ENCODE measurements around the gene UBE3B. TPM values are rescaled to one million over a fixed set of nuclear protein-coding genes. Genes with fewer than 3 reads are reported as not detected.

Gene UBE3B
- total RNA-seq, 1 experiment from 2014 or later = 48.0 TPM

- H3K4me2 ChIP-seq = no peak overlapping the region
- H3K27me3 ChIP-seq (ENCODE audit: insufficient read depth, low read depth) = no peaks in the 10 kb centered on the region
- TF ChIP-seq CTCF (conservative IDR thresholded peaks at IDR 0.05) (no peak), EZH2 (IDR thresholded peaks at IDR 0.05; ENCODE audit: low read depth) (no peak)
- peaks cover 14% of the 10 kb centered on the region for H3K4me1 ChIP-seq (replicated peaks; ENCODE audit: insufficient read depth)
- POLR2A ChIA-PET (ENCODE audit: unreplicated experiment) = interaction anchor here (0.7 kb wide), 1 partner anchor 10 kb away, joined by 14 read pairs; no protein-coding TSS in a partner anchor
- H3F3A ChIP-seq (ENCODE audit: insufficient read depth, low read depth) = peaks cover 6% of the 10 kb centered on the region; the same call in 1 of the 2 replicates
- H4K20me1 ChIP-seq (ENCODE audit: insufficient read depth) = no peaks in the 10 kb centered on the region
- no peaks in the 10 kb centered on the region for H3K9me2 ChIP-seq (ENCODE audit: insufficient read depth)
- no peaks in the 10 kb centered on the region for H3K9me3 ChIP-seq (ENCODE audit: insufficient read depth, low read depth)
- intact Hi-C loops (cut with micrococcal nuclease; ENCODE audit: unreplicated experiment) = no loop called here
- no peak overlapping the region for H2AFZ ChIP-seq
- no peak for DNase-seq
- no TSS peak for BruUV-seq (replicated peaks)
- CTCF ChIA-PET = interaction anchor here (0.7 kb wide), 1 partner anchor 93 kb away, joined by 17 read pairs; no protein-coding TSS in a partner anchor
- no peaks in the 10 kb centered on the region for H3K36me3 ChIP-seq (ENCODE audit: low read depth)
- no peaks in the 10 kb centered on the region for H3K79me2 ChIP-seq (ENCODE audit: low read depth)
- H3K4me3 ChIP-seq = no peak overlapping the region
- no peak overlapping the region for H3K27ac ChIP-seq
Observed at GRCh38 chr12:109550281-109550680, 72.8 kb downstream of the UBE3B start.

GRCh38 chr12:109551108-109551507 is 73.7 kb downstream of the UBE3B start:
- POLR2A ChIA-PET (ENCODE audit: unreplicated experiment) = no interaction called here

GRCh38 chr12:109552971-109553370 is 75.5 kb downstream of the UBE3B start:
- Histone ChIP-seq H3K27ac (no peak overlapping the region), H3F3A (ENCODE audit: insufficient read depth, low read depth) (no peaks in the 10 kb centered on the region), H3K4me1 (replicated peaks; ENCODE audit: insufficient read depth) (0 out of 2 replicates have a peak, but pooled peaks cover 7% of the 10 kb centered on the region), H3K9me2 (ENCODE audit: insufficient read depth) (no peaks in the 10 kb centered on the region), H3K36me3 (ENCODE audit: low read depth) (no peaks in the 10 kb centered on the region), H3K79me2 (ENCODE audit: low read depth) (no peaks in the 10 kb centered on the region), H3K9me3 (ENCODE audit: insufficient read depth, low read depth) (no peaks in the 10 kb centered on the region), H4K20me1 (ENCODE audit: insufficient read depth) (no peaks in the 10 kb centered on the region), H3K4me3 (no peak overlapping the region), H3K4me2 (no peak overlapping the region), H2AFZ (no peak overlapping the region), H3K27me3 (ENCODE audit: insufficient read depth, low read depth) (no peaks in the 10 kb centered on the region)
- BruUV-seq (replicated peaks) = no TSS peak
- intact Hi-C loops (cut with micrococcal nuclease; ENCODE audit: unreplicated experiment) = no loop called here
- TF ChIP-seq CTCF (conservative IDR thresholded peaks at IDR 0.05) (no peak), EZH2 (IDR thresholded peaks at IDR 0.05; ENCODE audit: low read depth) (no peak)
- DNase-seq = no peak
- POLR2A ChIA-PET (ENCODE audit: unreplicated experiment) = interaction anchor here (0.9 kb wide), 1 partner anchor 1087 kb away, joined by 6 read pairs; no protein-coding TSS in a partner anchor
- CTCF ChIA-PET = no interaction called here

More at GRCh38 chr12:109551108-109551507, 73.7 kb downstream of the UBE3B start:
- Histone ChIP-seq H3K9me3 (ENCODE audit: insufficient read depth, low read depth) (no peaks in the 10 kb centered on the region), H3K4me1 (replicated peaks; ENCODE audit: insufficient read depth) (peaks cover 7% of the 10 kb centered on the region; the same call in 1 of the 2 replicates), H3K27me3 (ENCODE audit: insufficient read depth, low read depth) (no peaks in the 10 kb centered on the region), H3K79me2 (ENCODE audit: low read depth) (no peaks in the 10 kb centered on the region), H4K20me1 (ENCODE audit: insufficient read depth) (no peaks in the 10 kb centered on the region), H2AFZ (no peak overlapping the region), H3K27ac (no peak overlapping the region), H3K36me3 (ENCODE audit: low read depth) (no peaks in the 10 kb centered on the region), H3K4me3 (no peak overlapping the region), H3K4me2 (no peak overlapping the region), H3F3A (ENCODE audit: insufficient read depth, low read depth) (no peaks in the 10 kb centered on the region), H3K9me2 (ENCODE audit: insufficient read depth) (no peaks in the 10 kb centered on the region)
- DNase-seq = no peak
- intact Hi-C loops (cut with micrococcal nuclease; ENCODE audit: unreplicated experiment) = no loop called here
- CTCF ChIA-PET = interaction anchor here (1.1 kb wide), 1 partner anchor 14 kb away, joined by 4 read pairs; no protein-coding TSS in a partner anchor
- TF ChIP-seq EZH2 (IDR thresholded peaks at IDR 0.05; ENCODE audit: low read depth) = no peak
- no peak for TF ChIP-seq CTCF (conservative IDR thresholded peaks at IDR 0.05)
- no TSS peak for BruUV-seq (replicated peaks)

All from PC-9 (cell line).